ENCODE results near the gene PIAS2. TPM values are rescaled to one million over a fixed set of nuclear protein-coding genes. Genes with fewer than 3 reads are reported as not detected.

Gene PIAS2
- total and polyA plus RNA-seq, 2 donors: 8.5 to 15.3 TPM

- H3K9me3 ChIP-seq (ENCODE audit: control insufficient read depth in 2 of 2, insufficient read depth in 1 of 2, low read length in 1 of 2): no peaks in the 10 kb centered on the region
- no peaks in the 10 kb centered on the region for H3K36me3 ChIP-seq (ENCODE audit: control insufficient read depth in 2 of 2, insufficient read depth in 2 of 2, low read length in 1 of 2)
- no peaks in the 10 kb centered on the region for H3K4me1 ChIP-seq (ENCODE audit: control insufficient read depth in 2 of 2, insufficient read depth in 2 of 2, low read length in 2 of 2)
- H3K27me3 ChIP-seq (ENCODE audit: control insufficient read depth in 2 of 2, insufficient read depth in 1 of 2, low read length in 1 of 2): no peaks in the 10 kb centered on the region
- no peak overlapping the region for H3K27ac ChIP-seq (ENCODE audit: low read depth in 1 of 2, low read length in 1 of 2)
- no peak for DNase-seq (ENCODE audit: low read depth in 6 of 9, low spot score in 9 of 9)
- WGBS: 93% methylated on average over 9 of the region's 9 CpGs
- H3K4me3 ChIP-seq (ENCODE audit: low read length in 2 of 2): no peak overlapping the region
Measured at GRCh38 chr18:46768166-46768921, 149.0 kb downstream of the PIAS2 start.

- H3K27ac ChIP-seq (ENCODE audit: low read depth in 1 of 2, low read length in 1 of 2): no peak overlapping the region
- no peaks in the 10 kb centered on the region for H3K27me3 ChIP-seq (ENCODE audit: control insufficient read depth in 2 of 2, insufficient read depth in 1 of 2, low read length in 1 of 2)
- no peak overlapping the region for H3K4me3 ChIP-seq (ENCODE audit: low read length in 2 of 2)
- no peaks in the 10 kb centered on the region for H3K4me1 ChIP-seq (ENCODE audit: control insufficient read depth in 2 of 2, insufficient read depth in 2 of 2, low read length in 2 of 2)
- DNase-seq (ENCODE audit: low read depth in 6 of 9, low spot score in 9 of 9): no peak
- H3K9me3 ChIP-seq (ENCODE audit: control insufficient read depth in 2 of 2, insufficient read depth in 1 of 2, low read length in 1 of 2): no peaks in the 10 kb centered on the region
- no peaks in the 10 kb centered on the region for H3K36me3 ChIP-seq (ENCODE audit: control insufficient read depth in 2 of 2, insufficient read depth in 2 of 2, low read length in 1 of 2)
Measured at GRCh38 chr18:46767217-46767616, 150.1 kb downstream of the PIAS2 start.

GRCh38 chr18:46764586-46764985, 152.7 kb downstream of the PIAS2 start:
- Histone ChIP-seq H3K4me3 (ENCODE audit: low read length in 2 of 2) (no peak overlapping the region), H3K4me1 (ENCODE audit: control insufficient read depth in 2 of 2, insufficient read depth in 2 of 2, low read length in 2 of 2) (no peaks in the 10 kb centered on the region), H3K9me3 (ENCODE audit: control insufficient read depth in 2 of 2, insufficient read depth in 1 of 2, low read length in 1 of 2) (no peaks in the 10 kb centered on the region), H3K36me3 (ENCODE audit: control insufficient read depth in 2 of 2, insufficient read depth in 2 of 2, low read length in 1 of 2) (no peaks in the 10 kb centered on the region), H3K27me3 (ENCODE audit: control insufficient read depth in 2 of 2, insufficient read depth in 1 of 2, low read length in 1 of 2) (peaks cover 5 to 12% of the 10 kb centered on the region in 2 donors), H3K27ac (ENCODE audit: low read depth in 1 of 2, low read length in 1 of 2) (no peak overlapping the region)
- 94% methylated on average over 2 of the region's 2 CpGs for WGBS
- DNase-seq (ENCODE audit: low read depth in 6 of 9, low spot score in 9 of 9): no peak

- no peak overlapping the region for H3K4me3 ChIP-seq (ENCODE audit: low read length in 2 of 2)
- H3K36me3 ChIP-seq (ENCODE audit: control insufficient read depth in 2 of 2, insufficient read depth in 2 of 2, low read length in 1 of 2): no peaks in the 10 kb centered on the region
- H3K27ac ChIP-seq (ENCODE audit: low read depth in 1 of 2, low read length in 1 of 2): no peak overlapping the region
- DNase-seq (ENCODE audit: low read depth in 6 of 9, low spot score in 9 of 9): no peak
- no peaks in the 10 kb centered on the region for H3K9me3 ChIP-seq (ENCODE audit: control insufficient read depth in 2 of 2, insufficient read depth in 1 of 2, low read length in 1 of 2)
- H3K4me1 ChIP-seq (ENCODE audit: control insufficient read depth in 2 of 2, insufficient read depth in 2 of 2, low read length in 2 of 2): no peaks in the 10 kb centered on the region
- WGBS: 83% methylated on average over 2 of the region's 2 CpGs
- peaks cover 32 to 43% of the 10 kb centered on the region in 2 donors for H3K27me3 ChIP-seq (ENCODE audit: control insufficient read depth in 2 of 2, insufficient read depth in 1 of 2, low read length in 1 of 2)
Measured at GRCh38 chr18:46761059-46761769, 156.1 kb downstream of the PIAS2 start.

GRCh38 chr18:46759890-46760289, 157.4 kb downstream of the PIAS2 start:
- 51% methylated on average over 6 of the region's 6 CpGs for WGBS
- DNase-seq (ENCODE audit: low read depth in 6 of 9, low spot score in 9 of 9): no peak
- peaks cover 43 to 56% of the 10 kb centered on the region in 2 donors for H3K27me3 ChIP-seq (ENCODE audit: control insufficient read depth in 2 of 2, insufficient read depth in 1 of 2, low read length in 1 of 2)

GRCh38 chr18:46756559-46757201, 160.6 kb downstream of the PIAS2 start, which contains the start of gene ST8SIA5:
TSS of gene ST8SIA5 (minus strand) at chr18:46757053. CDS start at chr18:46756508, 545 bp downstream.
- no peaks in the 10 kb centered on the region for H3K9me3 ChIP-seq (ENCODE audit: control insufficient read depth in 2 of 2, insufficient read depth in 1 of 2, low read length in 1 of 2)
- H3K27me3 ChIP-seq (ENCODE audit: control insufficient read depth in 2 of 2, insufficient read depth in 1 of 2, low read length in 1 of 2): peaks cover 46 to 74% of the 10 kb centered on the region in 2 donors
- DNase-seq (ENCODE audit: low read depth in 6 of 9, low spot score in 9 of 9): no peak
- H3K4me3 ChIP-seq (ENCODE audit: low read length in 2 of 2): peak within 1 kb of the TSS in 1 of 2 donors; percentile 15
- H3K4me1 ChIP-seq (ENCODE audit: control insufficient read depth in 2 of 2, insufficient read depth in 2 of 2, low read length in 2 of 2): no peaks in the 10 kb centered on the region
- H3K27ac ChIP-seq (ENCODE audit: low read depth in 1 of 2, low read length in 1 of 2): no peak within 1 kb of the TSS
- WGBS: 2% methylated on average over 74 of the region's 74 CpGs
- no peaks in the 10 kb centered on the region for H3K36me3 ChIP-seq (ENCODE audit: control insufficient read depth in 2 of 2, insufficient read depth in 2 of 2, low read length in 1 of 2)

More at GRCh38 chr18:46759890-46760289, 157.4 kb downstream of the PIAS2 start:
- no peak overlapping the region for H3K27ac ChIP-seq (ENCODE audit: low read depth in 1 of 2, low read length in 1 of 2)
- H3K9me3 ChIP-seq (ENCODE audit: control insufficient read depth in 2 of 2, insufficient read depth in 1 of 2, low read length in 1 of 2): no peaks in the 10 kb centered on the region
- H3K4me3 ChIP-seq (ENCODE audit: low read length in 2 of 2): no peak overlapping the region
- H3K36me3 ChIP-seq (ENCODE audit: control insufficient read depth in 2 of 2, insufficient read depth in 2 of 2, low read length in 1 of 2): no peaks in the 10 kb centered on the region
- H3K4me1 ChIP-seq (ENCODE audit: control insufficient read depth in 2 of 2, insufficient read depth in 2 of 2, low read length in 2 of 2): no peaks in the 10 kb centered on the region

GRCh38 chr18:46756025-46756558, 161.2 kb downstream of the PIAS2 start:
- DNase-seq (ENCODE audit: low read depth in 6 of 9, low spot score in 9 of 9): no peak
- Histone ChIP-seq H3K9me3 (ENCODE audit: control insufficient read depth in 2 of 2, insufficient read depth in 1 of 2, low read length in 1 of 2) (no peaks in the 10 kb centered on the region), H3K4me1 (ENCODE audit: control insufficient read depth in 2 of 2, insufficient read depth in 2 of 2, low read length in 2 of 2) (no peaks in the 10 kb centered on the region), H3K27me3 (ENCODE audit: control insufficient read depth in 2 of 2, insufficient read depth in 1 of 2, low read length in 1 of 2) (peaks cover 46 to 74% of the 10 kb centered on the region in 2 donors), H3K36me3 (ENCODE audit: control insufficient read depth in 2 of 2, insufficient read depth in 2 of 2, low read length in 1 of 2) (no peaks in the 10 kb centered on the region), H3K4me3 (ENCODE audit: low read length in 2 of 2) (no peak overlapping the region), H3K27ac (ENCODE audit: low read depth in 1 of 2, low read length in 1 of 2) (no peak overlapping the region)
- WGBS: 6% methylated on average over 41 of the region's 41 CpGs

GRCh38 chr18:46755315-46756024, 161.8 kb downstream of the PIAS2 start:
- no peak overlapping the region for H3K4me3 ChIP-seq (ENCODE audit: low read length in 2 of 2)
- no peaks in the 10 kb centered on the region for H3K9me3 ChIP-seq (ENCODE audit: control insufficient read depth in 2 of 2, insufficient read depth in 1 of 2, low read length in 1 of 2)
- peaks cover 46 to 75% of the 10 kb centered on the region in 2 donors for H3K27me3 ChIP-seq (ENCODE audit: control insufficient read depth in 2 of 2, insufficient read depth in 1 of 2, low read length in 1 of 2)
- DNase-seq (ENCODE audit: low read depth in 6 of 9, low spot score in 9 of 9): no peak
- no peak overlapping the region for H3K27ac ChIP-seq (ENCODE audit: low read depth in 1 of 2, low read length in 1 of 2)
- WGBS: 14% methylated on average over 17 of the region's 17 CpGs
- no peaks in the 10 kb centered on the region for H3K36me3 ChIP-seq (ENCODE audit: control insufficient read depth in 2 of 2, insufficient read depth in 2 of 2, low read length in 1 of 2)
- no peaks in the 10 kb centered on the region for H3K4me1 ChIP-seq (ENCODE audit: control insufficient read depth in 2 of 2, insufficient read depth in 2 of 2, low read length in 2 of 2)

Data from thymus (tissue), 11 donors.